Activated naive CD8-positive, alpha-beta T cell treated with anti-CD3 and anti-CD28 coated beads, Interleukin-2, amount 50 U/mL, for 16 hours (primary cell): Measurements from ENCODE around the gene CORO1C.
A peak's percentile ranks its signal among the peaks of the same experiment; 100 is the strongest.

Source experiments
- DNase-seq: peaks from one replicate; pipeline ENCODE4 v3.0.0-alpha.2; 2020; ENCODE audit warnings: low read depth, low spot score

CORO1C gene

GRCh38 chr12:108697905-108698304 is 33.4 kb downstream of the CORO1C start:
- no peak for DNase-seq

GRCh38 chr12:108696996-108697290 is 34.4 kb downstream of the CORO1C start:
- DNase-seq = no peak

GRCh38 chr12:108696111-108696995 is 35.0 kb downstream of the CORO1C start:
- no peak for DNase-seq

- DNase-seq = no peak
Observed at GRCh38 chr12:108694812-108695278, 36.5 kb downstream of the CORO1C start.

- DNase-seq = no peak
Observed at GRCh38 chr12:108693751-108694150, 37.6 kb downstream of the CORO1C start.

- DNase-seq = no peak
Observed at GRCh38 chr12:108693186-108693730, 38.1 kb downstream of the CORO1C start.

- DNase-seq = no peak
Observed at GRCh38 chr12:108691998-108692808, 39.1 kb downstream of the CORO1C start.

- DNase-seq = peak; percentile 42
Observed at GRCh38 chr12:108691175-108691997, 39.9 kb downstream of the CORO1C start.

- no peak for DNase-seq
Observed at GRCh38 chr12:108690542-108691174, 40.7 kb downstream of the CORO1C start.

- DNase-seq = no peak
Observed at GRCh38 chr12:108690191-108690518, 41.2 kb downstream of the CORO1C start.

- DNase-seq = no peak
Observed at GRCh38 chr12:108689314-108690190, 41.8 kb downstream of the CORO1C start.

GRCh38 chr12:108686780-108687179 is 44.5 kb downstream of the CORO1C start:
- DNase-seq = no peak

- DNase-seq = no peak
Observed at GRCh38 chr12:108685469-108686260, 45.7 kb downstream of the CORO1C start.

GRCh38 chr12:108683906-108684556 is 47.3 kb downstream of the CORO1C start:
- no peak for DNase-seq

- DNase-seq = no peak
Observed at GRCh38 chr12:108681317-108681716, 50.0 kb downstream of the CORO1C start.

GRCh38 chr12:108679106-108679681 is 52.1 kb downstream of the CORO1C start:
- no peak for DNase-seq

- no peak for DNase-seq
Observed at GRCh38 chr12:108678104-108678730, 53.1 kb downstream of the CORO1C start.

GRCh38 chr12:108677381-108677780 is 53.9 kb downstream of the CORO1C start:
- no peak for DNase-seq
